Activated CD4-positive, CD25-positive, alpha-beta regulatory T cell treated with anti-CD3 and anti-CD28 coated beads, Interleukin-2, amount 50 U/mL, for 24 hours (primary cell): ENCODE measurements around the gene TES.

Source experiments
- ATAC-seq, 2 donors: fragments of 150-1000 bp; cut with Tn5 transposase; one replicate each; pipeline ENCODE4 v1.10.0; 2021; ENCODE audit warnings: mild to moderate bottlenecking in 1 of 2, moderate library complexity in 1 of 2

Gene TES

DNA sequence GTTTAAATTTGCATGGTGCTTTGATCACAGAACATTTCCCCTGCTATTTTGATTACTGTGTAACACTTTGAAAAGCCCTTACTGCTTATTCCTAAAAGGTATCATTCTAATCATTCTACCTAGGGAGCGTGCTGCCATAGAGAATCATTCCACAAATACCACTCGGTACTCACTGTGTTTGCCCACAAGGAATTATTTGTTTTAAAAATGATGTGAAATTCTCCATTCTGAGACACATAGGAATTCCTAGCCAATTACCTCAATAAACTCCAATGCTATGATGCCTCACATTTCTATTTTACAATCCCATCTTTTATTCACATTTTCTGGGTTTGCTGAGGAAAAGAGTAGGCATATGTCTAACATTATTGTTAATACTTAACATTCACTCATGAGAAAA is 16.2 kb upstream of the TES start:
- ATAC-seq, result no peak

DNA sequence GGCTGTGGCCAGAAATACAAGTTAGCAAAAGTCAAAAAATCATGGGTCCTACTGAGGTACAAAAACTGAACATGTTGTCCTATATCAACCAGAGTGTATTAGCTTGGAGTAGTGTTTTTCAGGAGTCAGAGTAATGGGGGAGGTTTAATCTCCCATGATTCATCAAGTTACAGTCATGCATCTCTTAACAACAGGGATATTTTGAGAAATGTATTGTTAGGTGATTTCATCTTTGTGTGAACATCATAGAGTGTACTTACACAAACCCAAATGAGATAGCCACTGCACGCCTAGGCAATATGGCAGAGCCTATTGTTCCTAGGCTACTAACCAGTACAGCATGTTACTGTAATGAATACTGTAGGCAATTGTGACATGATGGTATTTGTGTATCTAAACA is 14.9 kb upstream of the TES start:
- no peak for ATAC-seq

DNA sequence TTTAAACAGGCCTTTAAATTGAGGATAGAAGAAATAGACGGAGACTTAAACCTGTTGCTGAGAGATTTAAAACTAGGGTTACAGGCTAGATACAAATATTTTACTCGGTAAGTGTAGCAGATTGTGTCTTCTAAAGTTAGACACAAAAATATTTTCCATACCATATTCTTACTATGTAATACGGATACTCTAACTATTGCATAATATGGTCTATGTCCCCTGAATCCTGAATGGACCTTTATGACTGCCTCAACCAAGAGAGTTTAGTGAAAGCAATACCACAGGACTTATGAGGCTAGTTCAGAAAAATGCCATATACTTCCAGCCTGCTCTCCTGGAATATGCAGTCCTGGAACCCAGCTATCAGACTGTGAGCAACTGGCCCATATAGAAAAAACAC is 13.4 kb upstream of the TES start:
- no peak for ATAC-seq

DNA sequence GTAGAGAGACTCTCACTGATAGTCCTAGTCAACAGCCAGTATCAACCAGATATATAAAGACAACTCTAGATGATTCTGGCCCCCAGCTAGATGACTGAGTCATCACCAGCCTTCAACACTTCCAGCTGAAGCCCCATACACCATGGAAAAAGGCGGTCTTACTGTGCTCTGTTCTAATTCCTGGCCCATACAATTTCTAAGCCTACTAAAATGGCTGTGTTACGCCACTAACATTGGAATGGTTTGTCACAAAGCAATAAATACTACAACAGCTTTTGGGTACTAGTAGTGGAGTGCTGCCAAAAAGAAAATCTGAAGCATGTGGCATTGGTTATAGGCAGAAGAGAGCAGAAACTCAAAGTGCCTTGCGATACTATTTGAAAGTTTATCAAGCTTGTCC is 13.0 kb upstream of the TES start:
- ATAC-seq, result no peak

GRCh38 chr7:116198748-116199410 is 11.5 kb upstream of the TES start:
- no peak for ATAC-seq

GRCh38 chr7:116200963-116201362 is 9.4 kb upstream of the TES start:
- no peak for ATAC-seq

GRCh38 chr7:116206141-116206540 is 4.2 kb upstream of the TES start:
- ATAC-seq, result no peak

- ATAC-seq, result no peak
Observed at GRCh38 chr7:116208919-116209318, 1.4 kb upstream of the TES start.

DNA sequence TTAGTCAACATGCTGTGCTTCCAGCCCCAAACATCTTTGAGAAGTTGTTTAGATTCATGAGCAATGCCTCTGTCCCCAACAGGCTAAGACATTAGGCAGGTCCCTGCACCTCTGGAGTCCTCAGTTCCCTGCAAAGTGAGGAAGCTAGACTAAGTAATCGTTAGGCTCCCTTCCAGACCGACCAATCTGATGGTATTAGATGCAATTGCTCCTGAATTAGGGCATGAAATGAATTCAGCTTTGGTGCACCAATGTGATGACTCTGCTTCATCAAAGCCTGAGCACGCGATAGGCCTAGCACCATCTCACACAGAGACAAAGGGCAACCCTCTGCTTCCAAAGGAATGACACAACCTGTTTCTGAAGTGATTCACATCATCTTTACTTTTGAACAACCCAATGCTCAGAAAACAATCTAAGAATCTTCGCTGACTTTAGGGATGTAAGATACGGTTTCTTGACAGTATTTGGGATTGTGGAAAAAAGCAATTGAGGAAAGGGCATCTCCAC is 723 bp upstream of the TES start:
- no peak for ATAC-seq

GRCh38 chr7:116211006-116211912 is 920 bp downstream of the TES start:
- peak; percentile 69 to 74 for ATAC-seq

DNA sequence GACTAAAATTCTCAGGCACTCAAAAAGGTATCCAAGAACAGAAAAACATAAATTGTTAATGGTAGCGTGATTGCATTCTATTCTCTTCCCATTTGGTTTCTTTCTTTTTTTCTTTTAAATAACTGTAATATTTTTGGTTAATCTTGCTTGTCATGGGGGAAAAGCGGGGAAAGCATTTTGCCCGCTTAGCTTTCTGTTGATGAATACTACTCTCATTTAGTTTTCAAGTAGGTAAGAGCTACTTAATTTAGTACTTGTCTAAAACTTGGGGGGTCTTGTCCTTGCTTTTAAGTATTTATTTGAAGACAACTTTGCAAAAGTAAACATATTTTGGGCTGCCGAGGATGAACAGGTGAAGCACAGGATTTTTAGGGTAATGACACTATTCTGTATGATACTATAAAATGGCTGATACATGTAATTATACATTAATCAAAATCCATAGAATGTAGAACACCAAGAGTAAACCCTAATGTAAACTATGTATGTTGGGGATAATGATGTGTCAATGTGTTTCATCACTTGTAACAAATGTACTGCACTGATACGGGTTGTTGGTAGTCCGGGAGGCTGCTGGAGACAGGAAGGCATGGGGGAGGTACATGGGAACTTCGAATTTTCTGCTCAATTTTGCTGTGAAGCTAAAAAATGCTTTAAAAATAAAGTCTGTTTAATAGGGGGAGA is 1.7 kb downstream of the TES start:
- no peak for ATAC-seq

DNA sequence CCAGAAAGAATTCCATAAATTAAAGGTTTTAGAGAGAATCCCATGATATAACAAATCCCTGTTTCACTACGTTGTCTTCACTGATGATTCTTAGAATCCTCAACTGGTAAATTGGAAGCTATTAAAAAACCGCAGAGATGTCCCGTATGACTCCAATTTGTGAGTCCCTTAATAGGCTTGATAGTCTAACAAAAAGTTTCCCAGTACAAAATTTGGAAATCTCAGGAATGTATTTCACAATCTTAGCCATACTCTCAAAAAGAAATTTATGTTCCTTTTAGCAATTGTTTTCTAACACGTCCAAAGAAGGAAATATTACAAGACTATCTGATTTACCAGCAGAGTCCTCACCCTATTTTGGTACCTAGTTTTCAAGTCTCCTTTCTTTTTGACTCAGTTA is 2.5 kb downstream of the TES start:
- no peak for ATAC-seq

DNA sequence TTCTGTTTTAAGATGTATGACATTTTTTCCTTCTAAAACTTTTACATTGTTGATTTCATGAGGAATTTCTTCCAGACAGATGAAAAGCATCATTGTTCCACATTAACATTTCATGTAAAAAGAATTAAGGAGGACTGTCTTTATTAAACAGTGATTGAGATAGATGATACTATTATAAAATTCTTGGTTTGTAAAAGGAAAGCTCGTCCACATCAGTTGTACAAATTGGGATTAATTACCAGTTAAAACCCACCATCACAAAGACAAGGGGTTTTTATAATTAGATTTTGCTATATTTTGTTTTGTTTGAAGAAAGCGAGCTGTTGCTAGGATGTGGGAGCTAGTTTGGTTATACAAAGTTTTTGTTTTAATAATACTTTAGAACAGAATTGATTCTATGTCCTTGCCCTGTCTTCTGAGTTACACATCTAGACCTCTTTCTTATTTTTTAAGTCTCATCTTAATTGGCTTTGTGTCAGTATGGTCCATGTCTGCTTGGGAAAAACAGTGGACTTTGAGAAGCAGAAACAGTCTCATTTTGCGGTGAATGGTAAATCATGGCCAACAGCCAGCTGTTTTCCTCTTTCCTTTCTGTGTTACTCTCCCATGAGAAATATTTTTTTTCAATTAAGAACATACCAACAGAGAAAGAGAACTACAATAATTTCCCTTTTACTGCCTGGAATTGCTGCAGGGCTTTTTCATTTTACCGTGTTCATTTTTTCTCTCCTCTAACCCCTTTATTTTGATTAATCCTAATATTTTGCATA is 3.2 kb downstream of the TES start:
- no peak for ATAC-seq

GRCh38 chr7:116214921-116215320 is 4.6 kb downstream of the TES start:
- no peak for ATAC-seq

- ATAC-seq, result no peak
Observed at GRCh38 chr7:116215551-116215950, 5.2 kb downstream of the TES start.

DNA sequence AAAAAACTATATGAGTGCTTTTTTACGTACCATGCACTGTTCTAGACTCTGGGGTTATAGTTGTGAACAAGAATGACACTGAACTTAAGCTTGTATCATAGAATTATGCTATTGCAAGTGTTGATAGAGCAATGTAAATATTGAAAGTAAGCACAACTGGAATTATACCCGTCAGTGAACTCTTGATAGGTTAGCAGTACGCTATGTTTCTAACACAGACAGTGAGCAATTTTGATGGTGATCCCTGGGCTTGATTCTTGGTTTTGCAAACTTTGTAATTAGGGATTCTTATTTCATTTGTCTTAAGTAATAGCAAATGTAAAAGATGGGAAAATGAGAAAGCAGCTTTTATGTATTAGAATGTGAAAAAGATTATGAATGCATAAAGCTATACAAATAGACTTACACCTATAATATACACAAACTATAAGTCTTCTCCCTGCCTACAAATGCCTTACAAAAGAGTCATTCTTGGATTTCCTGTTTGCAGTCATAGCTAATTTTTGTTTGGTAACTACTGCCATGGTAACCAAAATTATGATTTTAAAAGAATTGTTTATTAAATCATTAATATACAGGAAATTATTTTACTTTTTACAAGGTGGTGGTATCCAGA is 6.7 kb downstream of the TES start:
- ATAC-seq, result peak in 1 of 2 donors; percentile 41

DNA sequence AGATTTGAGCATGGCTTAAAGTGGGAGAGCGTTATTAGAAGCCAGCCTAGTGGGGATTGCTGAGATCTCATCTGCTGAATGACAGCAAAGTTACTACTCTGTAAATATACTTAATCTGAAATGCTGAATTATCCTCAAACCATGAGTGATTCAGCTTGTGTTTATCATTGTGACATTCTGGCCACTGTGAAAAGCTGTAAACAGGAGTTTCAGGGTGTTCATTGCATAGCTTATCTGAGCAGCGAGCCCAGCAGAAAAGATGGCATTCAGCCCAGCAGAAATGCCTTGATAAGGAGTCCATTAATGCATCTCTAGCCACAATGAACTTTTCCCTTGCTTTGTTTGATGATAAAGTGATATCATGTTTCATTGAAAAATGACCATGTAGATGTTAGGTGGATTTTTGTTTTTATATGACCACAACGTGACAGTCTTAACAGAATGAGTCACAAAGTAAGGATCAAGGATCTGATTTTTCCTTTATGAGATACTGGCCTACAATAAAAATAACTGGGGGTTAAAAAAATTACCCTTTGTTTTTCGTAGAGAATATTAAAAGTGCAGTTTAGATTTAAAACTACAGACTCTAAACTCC is 7.8 kb downstream of the TES start:
- no peak for ATAC-seq

DNA sequence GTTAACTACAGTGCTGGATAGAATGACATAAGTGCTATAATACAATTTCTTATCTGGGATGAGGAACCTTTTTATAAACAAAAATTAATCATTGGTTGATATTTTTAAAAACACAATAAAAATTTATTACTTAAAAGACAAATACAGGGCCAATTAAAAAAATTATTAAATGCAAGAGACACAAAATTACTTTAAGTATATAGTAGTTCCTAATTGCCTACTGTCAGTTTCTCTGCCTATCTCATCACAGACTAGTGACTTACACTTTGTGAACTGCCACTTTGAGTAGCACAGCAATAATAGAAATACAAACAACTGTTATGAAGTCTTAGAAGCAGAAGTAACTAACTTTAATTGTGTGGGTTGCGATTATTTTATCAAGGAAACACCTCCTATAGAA is 8.4 kb downstream of the TES start:
- ATAC-seq, result no peak

GRCh38 chr7:116219288-116219687 is 8.9 kb downstream of the TES start:
- no peak for ATAC-seq

- no peak for ATAC-seq
Observed at GRCh38 chr7:116219834-116220233, 9.5 kb downstream of the TES start.

DNA sequence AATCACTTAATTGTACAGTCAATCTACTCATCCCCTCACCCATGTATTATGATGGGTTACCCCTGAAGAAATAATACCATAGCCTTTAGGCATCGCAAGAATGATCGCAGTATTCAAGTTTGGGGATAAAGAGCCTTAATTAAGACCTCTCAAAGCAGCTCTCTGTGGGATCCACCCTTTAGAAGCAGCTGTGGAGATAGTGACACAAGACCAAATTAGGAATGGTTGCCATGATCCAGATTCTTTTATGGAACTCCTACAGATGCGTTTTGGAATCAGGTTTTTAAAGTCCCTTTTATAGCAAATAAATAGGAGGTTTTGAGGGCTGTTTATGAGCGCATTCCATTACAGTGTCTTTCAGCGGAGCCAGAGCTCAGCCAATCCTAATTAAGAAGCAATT is 12.2 kb downstream of the TES start:
- ATAC-seq, result no peak

GRCh38 chr7:116223588-116223987 is 13.2 kb downstream of the TES start:
- ATAC-seq, result no peak
